Lung (tissue), 12 donors: ENCODE results near the gene H1-8. TPM values are rescaled to one million over a fixed set of nuclear protein-coding genes. Genes with fewer than 3 reads are reported as not detected.

Experiments used
- ATAC-seq: fragments of 200-7000 bp; cut with Tn5 transposase; one replicate; pipeline ENCODE4 v1.9.1; 2020; ENCODE audit warnings: moderate number of reproducible peaks; ENCODE audit not compliant: insufficient read depth, low FRiP score
- DNase-seq, 3 donors: peaks; one replicate each; pipeline ENCODE4 v3.0.0-alpha.2; 2013 to 2017
- H3K27ac ChIP-seq, 2 donors: one replicate each; pipeline ENCODE4 v1.5.1; 2013; ENCODE audit warnings: mild to moderate bottlenecking in 2 of 2, moderate library complexity in 2 of 2, control low read depth in 1 of 2, inconsistent platforms in 1 of 2, low read depth in 1 of 2, low read length in 1 of 2
- H3K27me3 ChIP-seq, 3 donors: one replicate each; pipeline ENCODE4 v1.5.1; 2013; ENCODE audit warnings: low read length in 2 of 3; ENCODE audit not compliant: control insufficient read depth in 3 of 3, insufficient read depth in 3 of 3
- H3K36me3 ChIP-seq, 4 donors: one replicate each; pipeline ENCODE4 v1.5.1; 2013; ENCODE audit warnings: low read length in 4 of 4, mild to moderate bottlenecking in 1 of 4, moderate library complexity in 1 of 4; ENCODE audit not compliant: control insufficient read depth in 4 of 4, insufficient read depth in 4 of 4
- H3K4me1 ChIP-seq, 5 donors: one replicate each; pipeline ENCODE4 v1.5.1; 2013; ENCODE audit warnings: low read length in 5 of 5, mild to moderate bottlenecking in 2 of 5, moderate library complexity in 1 of 5; ENCODE audit not compliant: control insufficient read depth in 5 of 5, insufficient read depth in 5 of 5
- H3K4me3 ChIP-seq: one replicate; pipeline ENCODE4 v1.5.1; 2013; ENCODE audit warnings: mild to moderate bottlenecking, control low read depth, moderate library complexity
- H3K9ac ChIP-seq, 2 donors: one replicate each; pipeline ENCODE4 v1.5.1; 2013; ENCODE audit warnings: low read length in 2 of 2, control low read depth in 1 of 2; ENCODE audit not compliant: insufficient read depth in 1 of 2
- H3K9me3 ChIP-seq, 4 donors: one replicate each; pipeline ENCODE4 v1.5.1; 2013; ENCODE audit warnings: low read length in 3 of 4, mild to moderate bottlenecking in 1 of 4, moderate library complexity in 1 of 4; ENCODE audit not compliant: control insufficient read depth in 4 of 4, insufficient read depth in 3 of 4
- CTCF ChIP-seq: IDR thresholded peaks from 2 replicates; pipeline ENCODE4 v1.5.1; 2012; ENCODE audit warnings: mild to moderate bottlenecking; ENCODE audit errors: control extremely low read depth, extremely low read depth
- WGBS, 2 donors: extraction: QIAGEN DNeasy Blood & Tissue Kit; methylation state at CpG; one replicate each; pipeline ENCODE4 v1.1.7; 2013; 5-methylcytosine and 5-hydroxymethylcytosine counted together
- polyA plus RNA-seq, 2 donors: library from polyadenylated mRNA; stranded (reverse); fragments of 200-250 nt; gene quantifications; one replicate each; pipeline ENCODE4 v1.2.1, GENCODE V29; 2013
- total RNA-seq, 2 donors: library from RNA; depleted of rRNA in 1 of 2; stranded (reverse); fragments of >200 nt in 1 of 2; gene quantifications; one replicate each; pipeline ENCODE4 v1.2.1, GENCODE V29; 2014 to 2021
- donor health status: control.
- donor health status: control.
- donor health status: Bipolar disorder and iron deficiency.
- donor health status: healthy.
- donor health status: DM: yes; HTN: yes; CAD: no.

Gene H1-8
- total and polyA plus RNA-seq, 4 donors: not detected

- 80 to 82% methylated on average over 18 of the region's 18 CpGs for WGBS, 2 donors
- DNase-seq: no peak
- Histone ChIP-seq H3K9me3 (no peaks in the 10 kb centered on the region), H3K4me1 (peaks cover 0 to 71% (median 26%) of the 10 kb centered on the region in 5 donors), H3K27ac (peak overlapping the region in 1 of 2 donors; percentile 69), H3K27me3 (no peaks in the 10 kb centered on the region), H3K36me3 (peaks cover 0 to 78% (median 30%) of the 10 kb centered on the region in 4 donors), H3K9ac (no peak overlapping the region), H3K4me3 (no peak overlapping the region)
- ATAC-seq: no peak
- no peak for TF ChIP-seq CTCF
Measured at GRCh38 chr3:129561619-129562248, 18.8 kb downstream of the H1-8 start.

DNA sequence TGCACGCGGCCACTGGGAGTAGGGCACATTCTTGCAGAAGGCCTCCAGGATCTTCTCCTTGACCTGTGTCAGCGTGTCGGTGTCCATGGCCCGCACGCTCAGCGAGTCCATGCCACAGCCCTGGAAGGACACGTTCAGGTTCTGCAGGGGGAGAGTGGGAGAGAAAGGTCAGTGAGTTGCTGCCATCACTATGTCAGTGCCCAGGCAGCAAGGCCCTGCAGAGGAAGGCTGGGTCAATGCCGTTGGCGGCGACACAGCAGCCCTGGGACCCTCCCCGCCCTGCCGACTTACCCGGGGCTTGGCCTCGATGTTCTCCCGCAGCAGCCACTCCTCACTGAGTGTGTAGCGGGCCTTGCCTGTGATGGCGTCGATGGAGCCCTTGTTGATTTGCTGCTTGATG lies 19.8 kb downstream of the H1-8 start:
- ATAC-seq: no peak
- Histone ChIP-seq H3K9me3 (no peaks in the 10 kb centered on the region), H3K9ac (no peak overlapping the region), H3K4me1 (peaks cover 0 to 70% (median 22%) of the 10 kb centered on the region in 5 donors), H3K4me3 (no peak overlapping the region), H3K27me3 (no peaks in the 10 kb centered on the region), H3K27ac (no peak overlapping the region), H3K36me3 (peaks cover 0 to 79% (median 31%) of the 10 kb centered on the region in 4 donors)
- 88 to 91% methylated on average over 19 of the region's 19 CpGs for WGBS, 2 donors
- TF ChIP-seq CTCF: no peak
- DNase-seq: no peak

GRCh38 chr3:129563332-129563731 lies 20.4 kb downstream of the H1-8 start:
- WGBS, 2 donors: 93 to 94% methylated on average over 12 of the region's 12 CpGs
- H3K4me1 ChIP-seq: peaks cover 0 to 65% (median 22%) of the 10 kb centered on the region in 5 donors
- H3K4me3 ChIP-seq: no peak overlapping the region
- no peaks in the 10 kb centered on the region for H3K9me3 ChIP-seq
- TF ChIP-seq CTCF: no peak
- no peaks in the 10 kb centered on the region for H3K27me3 ChIP-seq
- peaks cover 0 to 75% (median 26%) of the 10 kb centered on the region in 4 donors for H3K36me3 ChIP-seq
- ATAC-seq (no peak), DNase-seq (no peak)
- no peak overlapping the region for H3K9ac ChIP-seq
- no peak overlapping the region for H3K27ac ChIP-seq
